ENCODE results near the gene NBL1. TPM values are rescaled to one million over a fixed set of nuclear protein-coding genes. Genes with fewer than 3 reads are reported as not detected.

NBL1 gene
- total RNA-seq, 1 donor from 2014 or later: 10.5 TPM

- H3K4me3 Mint-ChIP-seq (ENCODE audit: low read depth): no peak overlapping the region
- no peaks in the 10 kb centered on the region for H3K27me3 Mint-ChIP-seq
- no peak for TF ChIP-seq CTCF (IDR thresholded peaks at IDR 0.05; ENCODE audit: unreplicated experiment)
- peaks cover 27% of the 10 kb centered on the region for H3K4me1 Mint-ChIP-seq (ENCODE audit: low read depth)
- H3K36me3 Mint-ChIP-seq (ENCODE audit: insufficient read depth): peaks cover 8% of the 10 kb centered on the region
- no peak for DNase-seq (ENCODE audit: low spot score, unreplicated experiment)
- no peaks in the 10 kb centered on the region for H3K9me3 Mint-ChIP-seq (ENCODE audit: low read depth)
- H3K27ac Mint-ChIP-seq: no peak overlapping the region
Observed at GRCh38 chr1:19599810-19600209, 44.3 kb upstream of the NBL1 start.

- H3K27me3 Mint-ChIP-seq: no peaks in the 10 kb centered on the region
- DNase-seq (ENCODE audit: low spot score, unreplicated experiment): no peak
- peaks cover 8% of the 10 kb centered on the region for H3K36me3 Mint-ChIP-seq (ENCODE audit: insufficient read depth)
- no peak overlapping the region for H3K27ac Mint-ChIP-seq
- no peaks in the 10 kb centered on the region for H3K9me3 Mint-ChIP-seq (ENCODE audit: low read depth)
- peaks cover 17% of the 10 kb centered on the region for H3K4me1 Mint-ChIP-seq (ENCODE audit: low read depth)
- H3K4me3 Mint-ChIP-seq (ENCODE audit: low read depth): no peak overlapping the region
- TF ChIP-seq CTCF (IDR thresholded peaks at IDR 0.05; ENCODE audit: unreplicated experiment): no peak
Observed at GRCh38 chr1:19602486-19602885, 41.6 kb upstream of the NBL1 start.

GRCh38 chr1:19605967-19606366, 38.1 kb upstream of the NBL1 start:
- TF ChIP-seq CTCF (IDR thresholded peaks at IDR 0.05; ENCODE audit: unreplicated experiment): no peak
- Mint-ChIP-seq H3K36me3 (ENCODE audit: insufficient read depth) (peaks cover 5% of the 10 kb centered on the region), H3K9me3 (ENCODE audit: low read depth) (no peaks in the 10 kb centered on the region), H3K4me3 (ENCODE audit: low read depth) (no peak overlapping the region), H3K27ac (no peak overlapping the region), H3K4me1 (ENCODE audit: low read depth) (peaks cover 4% of the 10 kb centered on the region), H3K27me3 (no peaks in the 10 kb centered on the region)
- DNase-seq (ENCODE audit: low spot score, unreplicated experiment): no peak

GRCh38 chr1:19606817-19607642, 37.1 kb upstream of the NBL1 start:
- no peaks in the 10 kb centered on the region for H3K9me3 Mint-ChIP-seq (ENCODE audit: low read depth)
- H3K27ac Mint-ChIP-seq: no peak overlapping the region
- no peaks in the 10 kb centered on the region for H3K27me3 Mint-ChIP-seq
- H3K36me3 Mint-ChIP-seq (ENCODE audit: insufficient read depth): peaks cover 3% of the 10 kb centered on the region
- H3K4me3 Mint-ChIP-seq (ENCODE audit: low read depth): no peak overlapping the region
- H3K4me1 Mint-ChIP-seq (ENCODE audit: low read depth): peaks cover 4% of the 10 kb centered on the region
- no peak for TF ChIP-seq CTCF (IDR thresholded peaks at IDR 0.05; ENCODE audit: unreplicated experiment)
- no peak for DNase-seq (ENCODE audit: low spot score, unreplicated experiment)

- Mint-ChIP-seq H3K27ac (no peak overlapping the region), H3K9me3 (ENCODE audit: low read depth) (no peaks in the 10 kb centered on the region), H3K4me1 (ENCODE audit: low read depth) (peaks cover 4% of the 10 kb centered on the region), H3K36me3 (ENCODE audit: insufficient read depth) (peaks cover 3% of the 10 kb centered on the region), H3K4me3 (ENCODE audit: low read depth) (no peak overlapping the region), H3K27me3 (no peaks in the 10 kb centered on the region)
- no peak for DNase-seq (ENCODE audit: low spot score, unreplicated experiment)
- TF ChIP-seq CTCF (IDR thresholded peaks at IDR 0.05; ENCODE audit: unreplicated experiment): no peak
Observed at GRCh38 chr1:19608232-19608631, 35.9 kb upstream of the NBL1 start.

Data from progenitor cell of endocrine pancreas (in vitro differentiated cells).